Activated effector memory CD4-positive, alpha-beta T cell treated with anti-CD3 and anti-CD28 coated beads, Interleukin-2, amount 50 U/mL, for 16 hours (primary cell): ENCODE measurements around the gene TAS2R31.
"Not testable (repeated sequence)": the region's sequence is repeated elsewhere in the genome, so short reads cannot be mapped to it uniquely, and the experiment has no call there.

Source experiments
- DNase-seq: peaks from one replicate; pipeline ENCODE4 v3.0.0-alpha.2; 2020

Gene TAS2R31

GRCh38 chr12:11031307-11031706, at the start of gene TAS2R31:
Gene TAS2R31, minus strand, starts transcription at chr12:11031407. Its CDS starts 72 bp downstream, at chr12:11031335.
- no peak for DNase-seq

- DNase-seq = no peak
These were observed 47.0 kb upstream of the TAS2R31 start for GRCh38 chr12:11078246-11078645.

GRCh38 chr12:11075642-11076041, 44.4 kb upstream of the TAS2R31 start:
- DNase-seq = no peak

GRCh38 chr12:11071414-11071813, 40.2 kb upstream of the TAS2R31 start:
- DNase-seq = no peak

- DNase-seq = no peak
These were observed 39.8 kb upstream of the TAS2R31 start for GRCh38 chr12:11070999-11071398.

- DNase-seq = no peak
These were observed 38.7 kb upstream of the TAS2R31 start for GRCh38 chr12:11069854-11070365.

- DNase-seq = no peak
These were observed 36.3 kb upstream of the TAS2R31 start for GRCh38 chr12:11067514-11067913.

GRCh38 chr12:11062194-11062593, 31.0 kb upstream of the TAS2R31 start, which contains the start of gene TAS2R46:
Gene TAS2R46, minus strand, starts transcription at chr12:11062294. Its CDS starts 0 bp downstream, at chr12:11062294.
- not testable (repeated sequence) for DNase-seq

- DNase-seq = no peak
These were observed 28.6 kb upstream of the TAS2R31 start for GRCh38 chr12:11059784-11060183.

GRCh38 chr12:11059041-11059440, 27.8 kb upstream of the TAS2R31 start:
- DNase-seq = no peak

- DNase-seq = no peak
These were observed 24.1 kb upstream of the TAS2R31 start for GRCh38 chr12:11055306-11055705.

GRCh38 chr12:11049806-11050531, 18.8 kb upstream of the TAS2R31 start:
- DNase-seq = not testable (repeated sequence)

- not testable (repeated sequence) for DNase-seq
These were observed 10.2 kb upstream of the TAS2R31 start for GRCh38 chr12:11041366-11041765.

GRCh38 chr12:11040162-11040561, 9.0 kb upstream of the TAS2R31 start:
- DNase-seq = no peak

GRCh38 chr12:11039171-11039570, 8.0 kb upstream of the TAS2R31 start:
- DNase-seq = no peak

GRCh38 chr12:11033959-11034358, 2.8 kb upstream of the TAS2R31 start:
- DNase-seq = not testable (repeated sequence)

- no peak for DNase-seq
These were observed 5.1 kb downstream of the TAS2R31 start for GRCh38 chr12:11026118-11026517.

- no peak for DNase-seq
These were observed 7.8 kb downstream of the TAS2R31 start for GRCh38 chr12:11023387-11023786.

GRCh38 chr12:11022520-11022919, 8.7 kb downstream of the TAS2R31 start, which contains the start of gene TAS2R19:
Gene TAS2R19, minus strand, starts transcription at chr12:11022620. Its CDS starts 49 bp downstream, at chr12:11022571.
- DNase-seq = no peak

GRCh38 chr12:11016937-11017336, 14.3 kb downstream of the TAS2R31 start:
- DNase-seq = no peak

- DNase-seq = no peak
These were observed 15.3 kb downstream of the TAS2R31 start for GRCh38 chr12:11015775-11016430.

GRCh38 chr12:11014234-11014633, 17.0 kb downstream of the TAS2R31 start:
- DNase-seq = no peak

GRCh38 chr12:11007608-11008007, 23.6 kb downstream of the TAS2R31 start:
- no peak for DNase-seq

- DNase-seq = no peak
These were observed 33.0 kb downstream of the TAS2R31 start, which contains the start of gene TAS2R20 for GRCh38 chr12:10998204-10998603. Gene TAS2R20, minus strand, starts transcription at chr12:10998304. Its CDS starts 429 bp downstream, at chr12:10997875.
